Measurements from ENCODE around the gene SAMMSON.
A peak's percentile ranks its signal among the peaks of the same experiment; 100 is the strongest.

The SAMMSON gene

DNA sequence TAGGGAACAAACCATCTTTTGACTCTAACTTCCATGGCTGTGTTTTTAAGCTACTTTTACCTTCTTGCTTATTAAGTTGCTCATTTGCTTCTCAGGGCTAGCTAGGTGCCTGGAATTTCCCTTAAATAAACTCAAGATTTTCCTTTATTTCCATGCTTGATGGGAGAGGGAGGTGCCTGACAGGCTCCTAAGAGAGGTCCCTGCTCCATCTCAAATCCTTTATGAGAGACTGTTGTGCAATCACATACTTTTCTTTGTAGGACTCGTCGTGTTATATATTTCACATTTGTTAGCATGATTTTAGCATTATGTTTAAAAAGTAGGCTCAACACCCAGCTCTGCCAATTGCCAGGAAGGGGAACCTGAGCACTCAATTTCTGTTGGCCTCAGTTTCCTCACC, 95.7 kb downstream of the SAMMSON start:
- DNase-seq, result no peak

- no peak for DNase-seq
Observed at GRCh38 chr3:70096376-70097066, 97.0 kb downstream of the SAMMSON start.

DNA sequence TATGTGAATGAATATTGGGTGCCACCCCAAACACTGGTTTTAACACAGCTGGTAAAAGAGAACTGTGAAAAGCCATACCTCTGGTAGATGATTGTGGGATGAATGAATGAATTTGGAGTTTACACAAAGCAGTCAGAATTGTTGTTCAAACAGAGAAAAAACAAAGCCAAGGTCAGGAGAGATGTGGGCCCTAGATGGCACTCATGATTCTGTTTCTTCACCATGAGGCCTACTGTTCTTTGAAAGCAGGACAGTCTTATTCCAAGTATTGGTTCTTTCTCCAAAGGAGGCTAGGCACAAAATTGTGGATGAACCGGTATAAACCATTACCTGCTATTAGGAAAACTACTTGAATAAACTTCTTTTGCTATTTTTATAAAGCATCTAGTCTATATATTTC, 97.6 kb downstream of the SAMMSON start:
- no peak for DNase-seq

GRCh38 chr3:70108072-70108471, 108.5 kb downstream of the SAMMSON start:
- DNase-seq, result peak; percentile 64

DNA sequence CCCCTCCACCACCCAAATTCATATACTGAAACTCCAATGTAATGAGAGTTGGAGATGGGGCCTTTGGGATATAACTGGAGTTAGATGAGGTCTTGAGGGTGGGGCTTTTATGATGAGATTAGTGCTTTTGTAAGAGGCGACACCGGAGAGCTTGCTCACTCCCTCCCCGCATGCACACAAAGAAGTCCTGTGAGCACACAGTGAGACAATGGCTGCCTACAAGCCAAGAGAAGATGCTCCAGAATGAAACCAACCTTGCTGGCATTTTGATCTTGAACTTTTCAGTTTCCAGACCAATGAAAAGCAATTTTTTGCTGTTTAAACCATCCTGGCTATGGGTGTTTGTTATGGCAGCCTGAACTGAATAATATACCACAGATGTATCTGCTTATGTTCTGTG, 109.0 kb downstream of the SAMMSON start:
- no peak for DNase-seq

- no peak for DNase-seq
Observed at GRCh38 chr3:70110066-70110465, 110.5 kb downstream of the SAMMSON start.

DNA sequence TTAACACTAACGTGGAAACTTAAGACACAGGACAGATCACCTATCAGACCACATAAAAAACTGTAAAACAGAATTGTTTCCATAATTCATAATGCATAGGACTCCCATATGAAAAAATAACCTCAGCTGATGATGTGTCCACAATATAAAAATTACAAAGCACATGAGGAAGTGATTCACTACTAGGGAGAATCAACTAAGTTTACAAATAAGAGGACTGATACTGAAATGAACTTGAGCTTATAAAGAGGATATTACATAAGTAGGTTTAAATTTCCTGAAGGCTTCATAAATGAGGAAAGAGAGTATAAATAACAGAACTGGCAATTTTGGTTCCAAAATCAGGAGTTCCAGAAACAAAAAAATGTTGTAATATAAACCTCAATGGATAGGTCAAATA, 111.9 kb downstream of the SAMMSON start:
- no peak for DNase-seq

DNA sequence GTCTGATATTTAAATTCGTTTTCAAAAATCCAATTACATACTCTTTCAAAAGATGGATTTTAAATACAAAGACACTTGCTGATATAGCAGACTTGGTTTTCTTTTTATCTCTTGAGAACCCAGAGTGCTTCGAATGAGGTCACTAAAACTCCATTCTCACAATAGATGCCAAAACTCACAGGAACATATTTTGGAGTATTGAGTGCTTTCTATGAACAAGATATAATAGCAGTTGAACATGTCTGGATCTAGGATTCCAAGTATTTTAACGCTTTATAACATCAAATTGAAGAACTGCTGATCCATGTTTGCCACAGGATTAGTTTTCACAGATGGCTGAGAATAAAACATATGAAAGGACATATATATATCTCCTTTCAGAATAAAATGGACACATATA, 113.2 kb downstream of the SAMMSON start:
- no peak for DNase-seq

- no peak for DNase-seq
Observed at GRCh38 chr3:70114431-70114830, 114.9 kb downstream of the SAMMSON start.

DNA sequence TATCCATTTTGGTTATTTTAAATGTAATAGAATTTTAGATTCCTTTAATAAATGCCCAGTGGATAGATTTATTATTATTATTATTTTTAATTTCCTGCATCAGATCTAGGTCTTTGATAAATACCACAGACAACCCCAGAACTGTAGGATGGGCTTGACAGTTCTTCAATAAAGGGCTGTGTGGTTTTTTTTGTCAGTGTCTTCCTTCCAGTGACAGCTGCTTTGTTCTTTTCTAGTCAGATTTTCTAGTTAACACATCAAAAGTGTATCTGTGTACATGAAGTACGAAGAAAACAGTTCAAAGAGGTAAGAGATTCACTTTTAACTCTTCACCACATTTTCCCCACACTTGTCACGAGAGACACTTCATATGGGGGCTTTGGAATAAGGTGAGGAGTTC, 120.3 kb downstream of the SAMMSON start:
- DNase-seq, result no peak

Measured in islet precursor cell (in vitro differentiated cells).